ENCODE data around the gene MMRN1. TPM values are rescaled to one million over a fixed set of nuclear protein-coding genes. Genes with fewer than 3 reads are reported as not detected.
A peak's percentile ranks its signal among the peaks of the same experiment; 100 is the strongest.

Gene MMRN1
- 10 to 100 TPM in 3 of 6 experiments, 1 to 10 TPM in 3; 5.4 to 19.0 (median 11.0) TPM for total RNA-seq
- long read RNA-seq = 0 reads

- Histone ChIP-seq H3K4me3 (peak within 1 kb of the TSS in 1 of 3 donors; percentile 1), H3K27me3 (peaks cover 0 to 5% of the 10 kb centered on the region in 2 donors), H3K9me3 (no peaks in the 10 kb centered on the region), H3K27ac (peak within 1 kb of the TSS in 2 of 3 donors; percentile 12 to 27), H3K4me1 (no peaks in the 10 kb centered on the region), H3K36me3 (no peaks in the 10 kb centered on the region)
- peak; percentile 57 to 83 (median 60) for ATAC-seq
- intact Hi-C loops (cut with DNase I) = no loop called here
- no peak for DNase-seq
- TF ChIP-seq CTCF (IDR thresholded peaks at IDR 0.05) (no peak), POLR2A (IDR thresholded peaks at IDR 0.05) (no peak)
- 23% methylated on average over 10 of the region's 11 CpGs for WGBS (ENCODE audit: insufficient coverage, low coverage, low lambda C conversion rate, missing lambda C conversion rate)
Observed at GRCh38 chr4:89894649-89895550, at the start of gene MMRN1. MMRN1 (plus strand) TSS chr4:89894854; CDS start chr4:89894972, 118 bp downstream.

- DNase-seq = no peak
- Histone ChIP-seq H3K4me3 (no peak overlapping the region), H3K36me3 (no peaks in the 10 kb centered on the region), H3K27me3 (no peaks in the 10 kb centered on the region), H3K4me1 (no peaks in the 10 kb centered on the region), H3K27ac (no peak overlapping the region), H3K9me3 (no peaks in the 10 kb centered on the region)
- ATAC-seq = no peak
- 64% methylated on average over 1 of the region's 1 CpG for WGBS (ENCODE audit: insufficient coverage, low coverage, low lambda C conversion rate, missing lambda C conversion rate)
- TF ChIP-seq POLR2A (IDR thresholded peaks at IDR 0.05) = no peak
- no peak for TF ChIP-seq CTCF (IDR thresholded peaks at IDR 0.05)
- intact Hi-C loops (cut with DNase I) = no loop called here
Observed at GRCh38 chr4:89847571-89848325, 46.9 kb upstream of the MMRN1 start.

- H3K36me3 ChIP-seq = no peaks in the 10 kb centered on the region
- intact Hi-C loops (cut with DNase I) = no loop called here
- ATAC-seq = no peak
- H3K27me3 ChIP-seq = no peaks in the 10 kb centered on the region
- H3K9me3 ChIP-seq = no peaks in the 10 kb centered on the region
- WGBS (ENCODE audit: insufficient coverage, low coverage, low lambda C conversion rate, missing lambda C conversion rate) = 40% methylated on average over 3 of the region's 3 CpGs
- no peaks in the 10 kb centered on the region for H3K4me1 ChIP-seq
- no peak for TF ChIP-seq CTCF (IDR thresholded peaks at IDR 0.05)
- no peak overlapping the region for H3K27ac ChIP-seq
- no peak overlapping the region for H3K4me3 ChIP-seq
- DNase-seq = no peak
Observed at GRCh38 chr4:89855236-89855635, 39.4 kb upstream of the MMRN1 start.

- WGBS (ENCODE audit: insufficient coverage, low coverage, low lambda C conversion rate, missing lambda C conversion rate) = 79% methylated on average over 5 of the region's 5 CpGs
- DNase-seq = no peak
- Histone ChIP-seq H3K27me3 (no peaks in the 10 kb centered on the region), H3K4me1 (no peaks in the 10 kb centered on the region), H3K36me3 (no peaks in the 10 kb centered on the region), H3K4me3 (no peak overlapping the region), H3K9me3 (no peaks in the 10 kb centered on the region), H3K27ac (no peak overlapping the region)
- TF ChIP-seq POLR2A (IDR thresholded peaks at IDR 0.05) = no peak
- intact Hi-C loops (cut with DNase I) = no loop called here
- ATAC-seq = no peak
Observed at GRCh38 chr4:89860971-89861370, 33.7 kb upstream of the MMRN1 start.

GRCh38 chr4:89863533-89863932, 31.1 kb upstream of the MMRN1 start:
- no peaks in the 10 kb centered on the region for H3K4me1 ChIP-seq
- no peaks in the 10 kb centered on the region for H3K36me3 ChIP-seq
- no peak overlapping the region for H3K4me3 ChIP-seq
- WGBS (ENCODE audit: insufficient coverage, low coverage, low lambda C conversion rate, missing lambda C conversion rate) = 49% methylated on average over 5 of the region's 5 CpGs
- no peaks in the 10 kb centered on the region for H3K27me3 ChIP-seq
- TF ChIP-seq POLR2A (IDR thresholded peaks at IDR 0.05) (no peak), CTCF (IDR thresholded peaks at IDR 0.05) (no peak)
- ATAC-seq (no peak), DNase-seq (no peak)
- H3K9me3 ChIP-seq = no peaks in the 10 kb centered on the region
- intact Hi-C loops (cut with DNase I) = no loop called here
- H3K27ac ChIP-seq = no peak overlapping the region
